GOT3 (cell line): ENCODE data around the gene TMC8.
A peak's percentile ranks its signal among the peaks of the same experiment; 100 is the strongest.
"Not testable (repeated sequence)": the region's sequence is repeated elsewhere in the genome, so short reads cannot be mapped to it uniquely, and the experiment has no call there.

ENCODE experiments used
- DNase-seq: peaks from one replicate; lab custom pipeline; 2025; ENCODE audit warnings: mixed read lengths; lab: John Stamatoyannopoulos, UW

Gene TMC8

DNA sequence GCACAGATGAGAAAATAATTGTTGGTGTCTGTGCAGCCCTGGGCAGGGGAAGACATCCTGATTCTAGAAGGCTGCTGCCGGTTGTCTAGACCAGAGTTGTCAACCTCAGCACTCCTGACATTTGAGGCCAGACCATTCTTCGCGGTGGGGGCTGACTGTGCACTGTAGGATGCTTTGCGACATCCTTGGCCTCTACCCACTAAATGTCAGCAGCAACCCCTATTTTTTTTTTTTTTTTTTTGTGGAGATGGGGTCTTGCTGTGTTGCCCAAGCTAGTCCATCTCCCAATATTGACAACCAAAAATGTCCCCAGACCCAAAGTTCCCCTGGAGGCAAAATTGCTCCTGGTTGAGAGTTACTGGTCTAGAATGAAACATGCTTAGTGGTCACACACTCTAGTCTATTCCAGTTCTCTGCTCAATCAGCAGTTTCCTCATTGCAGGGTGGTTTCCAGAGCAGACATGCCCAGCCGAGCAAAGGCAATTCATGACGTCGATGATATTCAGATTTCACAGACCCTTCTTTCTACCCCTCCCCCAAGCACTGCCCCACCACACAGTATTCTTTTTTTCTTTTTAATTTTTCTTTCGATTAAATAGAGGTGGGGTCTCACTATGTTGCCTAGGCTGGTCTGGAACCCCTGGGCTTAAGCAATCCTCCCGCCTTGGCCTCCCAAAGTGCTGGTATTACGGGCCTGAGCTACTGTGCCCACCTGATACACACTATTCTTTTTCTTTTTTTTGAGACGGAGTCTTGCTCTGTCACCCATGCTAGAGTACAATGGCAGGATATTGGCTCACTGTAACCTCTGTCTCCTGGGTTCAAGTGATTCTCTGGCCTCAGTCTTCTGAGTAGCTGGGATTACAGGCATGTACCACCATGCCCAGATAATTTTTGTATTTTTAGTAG is 24.6 kb downstream of the TMC8 start:
- DNase-seq, result no peak

DNA sequence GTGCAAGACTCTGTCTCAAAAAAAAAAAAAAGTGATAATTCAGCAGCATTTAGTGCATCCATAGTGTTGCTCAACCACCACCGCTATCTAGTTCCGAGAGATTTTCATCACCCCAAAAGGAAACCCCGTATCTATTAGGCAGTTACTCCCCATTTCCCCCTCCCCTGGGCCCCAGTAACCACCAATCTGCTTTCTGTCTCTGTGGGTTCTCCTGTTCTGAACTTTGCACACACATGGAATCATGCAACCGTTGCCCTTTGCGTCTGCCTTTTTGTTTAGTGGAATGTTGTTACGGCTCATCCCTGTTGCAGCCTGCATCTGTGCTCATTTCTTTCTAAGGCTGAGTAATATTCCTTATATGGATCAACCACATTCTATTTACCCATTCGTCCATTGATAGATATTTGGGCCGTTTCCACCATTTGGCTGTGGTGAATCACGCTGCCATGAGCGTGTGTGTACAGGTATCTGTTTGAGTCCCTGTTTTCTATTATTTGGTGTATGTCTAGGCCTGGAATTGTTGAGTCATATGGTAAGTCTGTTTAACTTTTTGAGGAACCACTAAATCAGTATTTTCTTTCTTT is 29.1 kb downstream of the TMC8 start:
- DNase-seq, result no peak

DNA sequence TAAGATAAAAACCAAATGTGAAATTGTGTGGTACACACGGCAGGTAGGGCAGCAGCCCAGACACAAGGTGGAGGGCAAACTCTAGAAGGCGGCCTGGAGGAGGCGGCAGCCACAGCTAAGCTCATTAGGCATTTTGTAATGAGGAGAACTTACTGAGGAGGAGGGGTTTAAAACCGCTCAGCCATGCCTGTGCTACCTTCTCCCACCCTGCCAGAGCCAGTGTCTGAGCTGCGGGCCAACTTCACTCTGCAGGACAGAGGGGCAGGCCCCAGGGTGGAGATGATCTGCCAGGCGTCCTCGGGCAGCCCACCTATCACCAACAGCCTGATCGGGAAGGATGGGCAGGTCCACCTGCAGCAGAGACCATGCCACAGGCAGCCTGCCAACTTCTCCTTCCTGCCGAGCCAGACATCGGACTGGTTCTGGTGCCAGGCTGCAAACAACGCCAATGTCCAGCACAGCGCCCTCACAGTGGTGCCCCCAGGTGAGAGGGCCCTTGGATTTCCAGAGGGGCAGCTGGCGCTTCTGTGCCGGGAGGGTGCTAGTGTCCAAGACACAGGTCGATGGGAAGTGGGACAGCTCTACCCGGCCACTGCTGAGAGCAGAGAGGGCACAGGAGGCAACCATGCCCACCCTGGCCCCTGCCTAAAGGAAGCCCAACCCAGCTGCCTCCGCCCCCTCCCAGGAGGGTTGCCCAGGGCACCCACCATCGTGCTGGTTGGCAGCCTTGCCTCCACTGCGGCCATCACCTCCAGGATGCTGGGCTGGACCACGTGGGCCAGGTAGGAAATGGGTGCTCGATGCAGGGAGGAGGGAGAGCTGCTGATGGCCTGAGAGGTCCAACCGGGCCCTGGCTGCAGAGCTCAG is 33.5 kb downstream of the TMC8 start:
- no peak for DNase-seq

DNA sequence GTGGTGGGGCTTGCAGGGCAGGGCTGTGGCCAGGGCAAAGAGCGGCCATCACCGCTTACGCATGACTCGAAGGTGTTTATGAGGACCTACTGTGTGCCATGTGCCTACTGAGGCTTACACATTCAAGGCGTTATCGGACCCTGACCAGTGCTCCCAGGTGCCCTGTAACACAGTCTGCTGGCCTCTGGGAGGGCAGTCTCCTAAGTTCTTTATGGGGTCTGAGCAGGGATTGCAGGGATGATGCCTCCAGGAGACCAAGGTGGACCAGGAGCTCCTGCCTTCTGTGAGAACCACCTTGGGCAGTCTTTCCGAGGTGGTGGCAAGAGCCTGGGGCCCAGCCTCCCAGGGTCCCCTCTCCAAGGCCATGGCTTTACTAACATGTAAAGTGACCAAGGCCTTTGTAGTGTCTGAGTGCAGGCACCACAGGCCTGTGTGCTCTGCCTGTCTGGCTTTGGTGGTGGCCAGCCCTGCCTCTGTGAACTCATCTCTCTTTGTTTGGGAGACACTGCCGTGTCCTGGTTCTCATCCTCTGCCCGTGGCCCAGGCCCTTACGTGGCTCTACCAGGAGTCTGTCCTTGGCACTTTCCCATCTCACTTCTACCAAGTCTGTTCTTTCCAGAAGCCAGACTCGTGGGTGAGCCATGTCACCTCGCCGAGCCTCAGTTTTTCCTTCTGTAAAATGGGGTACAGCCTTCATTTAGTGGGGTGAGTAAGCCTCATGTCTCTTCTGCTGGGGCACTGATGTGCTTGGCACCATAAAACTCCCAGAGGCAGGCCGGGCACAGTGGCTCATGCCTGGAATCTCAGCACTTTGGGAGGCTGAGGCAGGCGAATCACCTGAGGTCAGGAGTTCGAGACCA is 34.4 kb downstream of the TMC8 start:
- no peak for DNase-seq

DNA sequence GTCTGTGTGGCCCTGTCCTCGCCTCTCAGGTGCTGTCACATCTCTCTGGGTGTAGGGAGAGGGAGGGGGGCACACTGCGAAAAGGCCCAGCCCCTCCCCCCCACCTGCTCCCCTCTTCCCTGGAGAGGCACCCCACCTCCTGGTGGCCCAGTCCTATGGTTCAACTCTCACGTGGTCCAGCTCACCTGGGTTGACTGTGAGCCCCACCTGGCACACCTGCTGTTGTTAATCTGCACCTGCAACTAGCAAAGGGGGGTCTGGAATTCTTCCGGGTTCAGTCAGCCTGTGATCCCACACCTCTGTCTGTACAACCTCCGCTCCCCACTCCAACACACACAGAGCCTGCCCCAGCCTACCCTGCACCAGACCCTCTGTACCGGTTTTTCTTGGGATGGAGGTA is 35.8 kb downstream of the TMC8 start:
- no peak for DNase-seq

DNA sequence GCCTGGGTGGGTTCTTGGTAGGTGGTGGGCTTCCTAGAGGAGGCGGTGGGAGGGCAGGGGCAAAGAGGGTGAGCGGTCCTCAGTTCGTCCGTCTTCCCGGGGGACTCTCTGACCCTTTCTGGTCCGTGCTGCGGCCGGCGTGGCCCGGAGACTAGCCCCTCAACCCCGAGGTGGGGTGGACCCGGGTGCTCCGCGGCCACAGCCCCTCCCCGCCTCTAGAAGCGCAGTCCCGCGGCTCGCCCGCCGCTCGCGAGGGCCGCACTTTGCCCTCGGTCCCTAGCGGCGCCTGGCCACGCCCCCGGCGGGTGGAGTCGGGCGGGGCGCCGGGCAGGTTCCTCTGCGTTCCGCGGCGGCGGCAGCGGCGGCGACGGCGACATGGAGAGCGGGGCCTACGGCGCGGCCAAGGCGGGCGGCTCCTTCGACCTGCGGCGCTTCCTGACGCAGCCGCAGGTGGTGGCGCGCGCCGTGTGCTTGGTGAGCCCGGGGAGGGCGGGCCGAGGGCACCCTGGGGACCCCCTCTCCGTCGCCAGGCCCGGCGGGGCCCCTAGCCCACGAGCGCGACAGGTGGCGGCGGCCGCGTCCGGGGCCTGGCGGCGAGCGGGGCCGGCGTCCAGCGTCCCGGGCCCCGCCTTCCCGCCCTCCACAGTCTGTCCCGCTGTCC is 37.8 kb downstream of the TMC8 start, which contains the start of gene SYNGR2:
Gene SYNGR2 (plus strand): TSS at position 340 of the 661 bp plus-strand sequence. CDS start 36 bp downstream, at position 376.
- peak; percentile 12 for DNase-seq

DNA sequence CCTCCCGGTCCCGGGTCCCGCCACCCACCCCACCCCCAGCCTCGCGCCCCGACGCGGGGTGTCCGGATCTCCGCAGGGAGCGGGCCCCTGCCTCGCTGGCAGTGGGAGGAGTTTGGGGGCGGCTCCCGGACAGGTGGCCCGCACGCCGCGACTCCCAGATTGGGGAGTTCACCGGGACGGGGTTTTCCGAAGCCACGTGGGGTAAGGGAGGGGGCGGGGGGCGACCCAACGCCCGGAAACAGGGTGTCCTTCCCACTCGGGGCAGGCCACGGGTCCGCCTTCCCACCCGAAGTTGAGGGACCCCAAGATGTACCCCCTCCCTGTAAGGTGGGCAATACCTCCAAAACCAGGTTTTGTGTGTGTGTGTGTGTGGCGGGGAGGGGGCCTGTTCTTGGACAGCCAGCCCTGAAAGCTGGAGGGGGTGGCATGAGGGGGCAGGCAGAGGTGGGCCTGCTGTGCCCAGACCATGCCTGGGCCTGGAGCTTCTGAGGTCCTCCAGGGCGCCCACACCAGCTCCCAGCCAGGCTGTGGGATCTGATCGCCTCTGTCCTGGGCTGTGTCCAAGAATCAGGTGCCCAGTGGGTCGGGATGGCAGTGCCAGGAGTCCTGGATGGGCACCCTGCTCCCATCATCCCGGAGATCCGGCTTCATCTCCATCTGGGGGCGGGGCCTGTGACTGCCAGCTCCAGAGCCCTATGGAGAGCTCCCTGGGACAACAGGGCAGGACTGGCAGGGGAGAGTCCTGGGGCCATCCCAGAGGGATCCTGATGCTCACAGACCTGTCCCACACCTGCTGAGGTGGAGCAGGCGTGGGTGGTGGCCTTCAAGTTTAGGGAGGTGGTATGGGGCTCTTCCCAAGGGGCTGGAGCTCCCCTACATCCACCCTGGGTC is 38.6 kb downstream of the TMC8 start:
- DNase-seq, result no peak

DNA sequence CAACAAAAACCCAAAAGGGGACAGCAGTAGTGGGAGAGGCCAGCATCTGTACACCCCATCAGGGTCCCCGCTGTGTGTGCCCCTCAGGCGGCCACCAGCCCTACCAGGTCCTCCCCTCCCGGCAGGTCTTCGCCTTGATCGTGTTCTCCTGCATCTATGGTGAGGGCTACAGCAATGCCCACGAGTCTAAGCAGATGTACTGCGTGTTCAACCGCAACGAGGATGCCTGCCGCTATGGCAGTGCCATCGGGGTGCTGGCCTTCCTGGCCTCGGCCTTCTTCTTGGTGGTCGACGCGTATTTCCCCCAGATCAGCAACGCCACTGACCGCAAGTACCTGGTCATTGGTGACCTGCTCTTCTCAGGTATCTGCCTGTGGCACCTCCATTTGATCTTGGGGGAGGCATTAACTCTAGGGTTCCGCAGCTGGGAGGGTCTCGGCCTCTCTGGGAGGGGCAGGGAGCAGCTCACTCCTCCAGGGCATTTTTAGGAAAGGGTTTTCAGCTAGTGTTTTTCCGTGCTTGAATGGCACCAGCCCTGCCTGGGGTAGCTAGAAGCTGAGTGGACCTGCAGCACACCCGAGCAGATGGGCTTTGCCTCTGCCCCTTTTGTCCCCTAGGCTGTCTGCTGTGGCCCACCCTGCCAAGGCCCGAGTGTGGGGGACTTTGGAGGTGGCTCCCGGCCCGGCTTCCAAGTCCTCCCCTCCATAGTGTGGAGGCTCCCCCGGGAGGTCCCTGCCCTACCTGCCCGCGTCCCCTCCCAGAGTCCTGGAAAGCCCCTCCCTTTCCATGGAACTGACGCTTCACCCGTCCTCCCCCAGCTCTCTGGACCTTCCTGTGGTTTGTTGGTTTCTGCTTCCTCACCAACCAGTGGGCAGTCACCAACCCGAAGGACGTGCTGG is 40.4 kb downstream of the TMC8 start:
- DNase-seq, result no peak

DNA sequence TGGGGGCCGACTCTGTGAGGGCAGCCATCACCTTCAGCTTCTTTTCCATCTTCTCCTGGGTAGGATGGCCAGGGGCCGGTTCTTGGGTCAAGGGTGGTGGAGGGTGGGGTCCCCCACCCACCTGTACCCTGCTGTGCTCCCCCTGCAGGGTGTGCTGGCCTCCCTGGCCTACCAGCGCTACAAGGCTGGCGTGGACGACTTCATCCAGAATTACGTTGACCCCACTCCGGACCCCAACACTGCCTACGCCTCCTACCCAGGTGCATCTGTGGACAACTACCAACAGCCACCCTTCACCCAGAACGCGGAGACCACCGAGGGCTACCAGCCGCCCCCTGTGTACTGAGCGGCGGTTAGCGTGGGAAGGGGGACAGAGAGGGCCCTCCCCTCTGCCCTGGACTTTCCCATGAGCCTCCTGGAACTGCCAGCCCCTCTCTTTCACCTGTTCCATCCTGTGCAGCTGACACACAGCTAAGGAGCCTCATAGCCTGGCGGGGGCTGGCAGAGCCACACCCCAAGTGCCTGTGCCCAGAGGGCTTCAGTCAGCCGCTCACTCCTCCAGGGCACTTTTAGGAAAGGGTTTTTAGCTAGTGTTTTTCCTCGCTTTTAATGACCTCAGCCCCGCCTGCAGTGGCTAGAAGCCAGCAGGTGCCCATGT is 41.1 kb downstream of the TMC8 start:
- DNase-seq, result not testable (repeated sequence)

DNA sequence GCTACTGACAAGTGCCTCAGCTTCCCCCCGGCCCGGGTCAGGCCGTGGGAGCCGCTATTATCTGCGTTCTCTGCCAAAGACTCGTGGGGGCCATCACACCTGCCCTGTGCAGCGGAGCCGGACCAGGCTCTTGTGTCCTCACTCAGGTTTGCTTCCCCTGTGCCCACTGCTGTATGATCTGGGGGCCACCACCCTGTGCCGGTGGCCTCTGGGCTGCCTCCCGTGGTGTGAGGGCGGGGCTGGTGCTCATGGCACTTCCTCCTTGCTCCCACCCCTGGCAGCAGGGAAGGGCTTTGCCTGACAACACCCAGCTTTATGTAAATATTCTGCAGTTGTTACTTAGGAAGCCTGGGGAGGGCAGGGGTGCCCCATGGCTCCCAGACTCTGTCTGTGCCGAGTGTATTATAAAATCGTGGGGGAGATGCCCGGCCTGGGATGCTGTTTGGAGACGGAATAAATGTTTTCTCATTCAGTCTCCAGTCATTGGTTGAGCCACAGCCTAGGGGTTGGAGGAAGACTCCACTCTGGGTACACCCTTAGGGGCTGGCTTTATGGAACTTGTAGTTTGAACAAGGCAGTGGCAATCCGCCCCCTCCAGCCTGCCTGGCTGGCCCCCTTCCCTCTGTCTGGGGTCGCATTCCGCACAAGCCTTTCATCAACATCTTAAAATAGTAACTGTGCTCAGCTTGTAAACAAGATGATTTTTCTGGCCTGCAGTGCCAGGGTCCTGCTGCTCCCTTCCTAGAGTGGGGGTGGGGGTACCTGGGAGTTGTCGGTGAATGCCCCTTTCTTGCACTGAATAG is 41.9 kb downstream of the TMC8 start:
- DNase-seq, result no peak

DNA sequence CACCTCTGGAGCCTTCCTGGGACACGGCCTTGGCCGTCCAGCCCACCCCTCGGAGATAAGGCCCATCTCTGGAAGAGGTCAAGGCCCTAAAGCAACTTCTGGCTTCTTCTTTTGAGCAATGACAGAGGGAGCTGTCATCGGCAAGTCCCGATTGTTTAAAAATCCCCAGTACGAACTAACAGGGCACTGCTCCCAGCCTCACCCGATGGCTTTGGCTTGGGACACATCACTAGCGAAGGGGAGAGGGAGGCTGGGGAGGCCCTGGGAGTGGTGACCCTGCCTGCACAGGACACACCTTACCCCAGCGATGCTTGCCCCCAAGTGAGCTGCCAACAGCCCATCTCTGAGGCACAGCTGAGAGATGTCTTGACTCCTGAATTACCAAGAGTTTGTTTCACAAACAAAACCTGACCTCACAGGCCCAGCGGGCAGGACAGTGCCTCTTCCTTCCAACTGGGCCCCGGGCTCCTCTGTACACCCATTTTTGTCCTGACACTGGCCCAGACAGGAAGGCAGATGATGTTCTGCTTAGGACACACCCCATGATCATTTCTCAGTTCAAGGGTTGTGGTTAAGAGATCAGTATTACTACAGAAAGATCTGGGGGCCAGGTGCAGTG is 42.6 kb downstream of the TMC8 start:
- DNase-seq, result no peak

DNA sequence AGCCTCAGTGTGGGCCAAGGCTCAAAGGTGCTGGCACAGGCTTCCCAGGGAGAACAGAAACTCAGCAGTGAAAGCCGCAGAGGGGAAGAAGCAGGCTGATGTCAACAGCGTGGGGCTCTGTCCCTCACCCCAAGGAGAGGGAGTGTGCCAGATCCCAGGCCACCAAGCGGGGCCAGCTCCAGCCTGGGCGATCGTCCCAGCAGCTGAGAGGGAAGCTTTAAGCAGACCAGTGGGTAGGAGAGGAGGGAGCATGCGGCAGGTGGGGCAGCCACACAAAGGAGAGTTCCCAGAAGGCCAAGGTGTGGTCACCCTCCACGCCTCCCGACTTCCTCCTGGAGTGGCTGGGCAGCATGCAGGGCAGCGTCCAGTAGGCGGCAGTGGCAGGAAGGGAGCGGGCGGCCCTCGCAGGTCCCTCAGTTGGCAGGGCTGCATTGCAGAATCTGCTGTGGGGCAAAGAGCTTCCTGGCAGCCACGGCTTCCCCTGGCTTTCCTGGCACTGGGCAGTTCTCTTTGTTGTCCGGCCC is 43.8 kb downstream of the TMC8 start:
- no peak for DNase-seq

DNA sequence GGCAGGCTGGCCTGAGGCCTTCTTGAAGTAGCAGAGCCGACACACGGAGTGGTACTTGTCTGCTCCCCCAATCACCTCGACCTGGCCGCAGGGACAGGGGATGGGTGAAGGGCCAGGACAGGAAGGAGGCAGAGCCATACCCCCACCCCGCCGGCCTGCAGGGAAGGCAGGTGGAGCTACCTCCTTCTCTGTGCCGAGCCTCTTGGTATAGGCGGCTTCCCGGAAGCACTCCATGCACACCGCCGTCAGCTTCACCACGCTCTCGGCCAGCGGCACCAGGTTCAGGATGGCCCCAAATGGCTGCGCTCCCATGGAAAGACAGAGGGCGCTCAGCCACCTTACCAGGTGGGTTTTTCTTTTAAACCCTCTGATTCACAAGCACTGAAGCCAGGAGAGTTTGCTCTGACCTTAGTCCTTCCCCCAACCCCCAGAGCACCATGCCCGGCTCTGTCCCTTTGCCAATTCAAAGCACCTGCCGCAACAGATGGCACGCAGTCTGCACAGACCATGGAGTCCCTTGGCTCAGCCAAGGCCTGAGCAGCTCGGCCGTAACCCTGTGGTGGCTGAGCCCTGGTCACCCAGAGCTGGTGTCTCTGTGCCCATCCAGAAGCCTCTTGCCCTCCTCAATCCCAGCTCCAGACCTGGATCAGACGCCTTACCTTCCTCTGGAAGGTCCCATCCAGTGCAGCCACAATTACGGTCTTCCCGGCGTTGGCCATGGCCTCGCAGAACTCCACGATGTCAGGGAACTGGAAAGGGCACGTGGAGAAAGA is 44.5 kb downstream of the TMC8 start:
- DNase-seq, result no peak

DNA sequence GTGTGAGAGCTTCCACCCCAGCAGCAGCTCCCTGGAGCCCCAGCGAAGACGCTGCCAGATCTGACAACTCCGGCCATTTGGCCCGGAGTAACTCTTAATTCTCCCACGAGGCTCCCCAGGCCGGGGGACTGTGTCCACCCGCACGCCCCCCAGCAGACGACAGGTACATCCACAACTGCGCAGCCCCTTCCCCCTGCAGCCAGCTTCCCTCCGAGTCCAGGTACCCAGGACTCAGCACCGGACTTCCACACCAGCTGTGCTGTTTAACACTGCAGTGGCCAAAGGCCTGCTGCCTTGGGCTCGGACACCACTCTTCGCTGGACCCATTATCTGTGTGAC is 45.0 kb downstream of the TMC8 start:
- DNase-seq, result no peak

DNA sequence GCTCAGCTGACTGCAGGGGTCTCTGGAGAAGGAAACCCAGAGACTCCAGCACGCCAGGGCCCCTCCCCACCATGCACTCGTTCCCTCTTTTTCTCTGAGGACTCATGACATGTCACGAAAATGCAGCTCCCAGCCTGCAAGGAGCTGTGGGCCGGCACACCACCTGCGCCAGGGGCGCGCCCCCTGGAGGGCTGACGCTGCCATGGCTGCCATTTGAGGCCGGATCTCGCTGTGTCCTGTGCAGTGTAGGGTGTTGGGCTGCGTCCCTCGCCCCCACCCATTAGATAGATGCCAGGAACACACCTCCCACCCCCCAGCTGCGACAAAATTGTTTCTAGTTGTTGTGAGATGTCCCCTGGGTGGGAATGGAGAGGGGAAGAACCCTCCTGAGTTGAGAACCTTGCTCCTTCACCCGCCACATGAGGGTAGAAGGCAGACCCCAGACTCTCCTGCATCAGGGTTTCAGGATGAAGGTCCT is 46.0 kb downstream of the TMC8 start:
- no peak for DNase-seq

DNA sequence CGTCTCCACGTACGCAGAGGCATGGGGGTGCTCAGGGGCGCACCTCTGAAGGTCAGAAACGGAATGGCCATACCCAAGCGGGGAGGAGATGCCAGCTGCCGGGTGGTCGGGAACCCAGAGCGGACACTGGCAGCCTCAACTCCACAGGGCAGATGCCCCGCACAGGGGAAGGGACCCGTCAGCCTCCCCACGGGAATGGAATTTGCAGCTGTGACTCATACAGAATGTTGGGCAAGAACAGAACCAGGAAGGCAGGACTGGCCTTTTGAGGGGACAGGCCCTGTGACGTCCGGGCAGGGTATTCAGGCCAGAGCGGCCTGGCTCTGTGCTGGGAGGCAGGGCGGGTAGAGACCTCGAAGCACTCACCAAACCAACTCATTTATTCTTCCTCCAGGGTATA is 48.8 kb downstream of the TMC8 start:
- no peak for DNase-seq
